ENCODE data around the gene DCUN1D5. TPM values are rescaled to one million over a fixed set of nuclear protein-coding genes. Genes with fewer than 3 reads are reported as not detected.
"Not testable (repeated sequence)": the region's sequence is repeated elsewhere in the genome, so short reads cannot be mapped to it uniquely, and the experiment has no call there.

Gene DCUN1D5
- total RNA-seq, 1 experiment from 2014 or later = 136 TPM

GRCh38 chr11:103067118-103067517 lies 24.8 kb downstream of the DCUN1D5 start:
- in situ Hi-C loops (cut with HindIII; ENCODE audit: low sequenced_read_pairs) = no loop called here

DNA sequence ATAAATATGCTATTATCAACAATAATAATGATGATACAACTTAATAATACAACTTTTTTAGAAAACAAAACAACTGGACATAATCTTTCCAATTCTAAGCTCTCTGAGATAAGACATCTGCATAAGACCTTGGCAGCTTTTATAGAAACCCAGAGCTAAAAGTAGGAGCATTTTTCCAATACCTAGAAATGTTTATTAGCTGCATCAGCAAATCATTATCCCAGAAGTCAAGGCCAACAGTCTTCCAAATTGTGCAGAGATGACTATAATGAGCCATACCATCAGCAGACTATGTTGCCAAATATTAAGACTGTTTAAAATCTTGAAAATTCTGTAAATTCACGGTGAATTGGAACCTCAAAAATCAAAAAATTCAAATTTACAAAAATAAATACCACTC lies 30.3 kb downstream of the DCUN1D5 start:
- no peak for DNase-seq (ENCODE audit: low spot score)
- in situ Hi-C loops (cut with HindIII; ENCODE audit: low sequenced_read_pairs) = no loop called here

More at GRCh38 chr11:103067118-103067517, 24.8 kb downstream of the DCUN1D5 start:
- DNase-seq (ENCODE audit: low spot score) = no peak

GRCh38 chr11:103055221-103055890 lies 36.6 kb downstream of the DCUN1D5 start:
- in situ Hi-C loops (cut with HindIII; ENCODE audit: low sequenced_read_pairs) = no loop called here
- peak; percentile 27 for DNase-seq (ENCODE audit: low spot score)

DNA sequence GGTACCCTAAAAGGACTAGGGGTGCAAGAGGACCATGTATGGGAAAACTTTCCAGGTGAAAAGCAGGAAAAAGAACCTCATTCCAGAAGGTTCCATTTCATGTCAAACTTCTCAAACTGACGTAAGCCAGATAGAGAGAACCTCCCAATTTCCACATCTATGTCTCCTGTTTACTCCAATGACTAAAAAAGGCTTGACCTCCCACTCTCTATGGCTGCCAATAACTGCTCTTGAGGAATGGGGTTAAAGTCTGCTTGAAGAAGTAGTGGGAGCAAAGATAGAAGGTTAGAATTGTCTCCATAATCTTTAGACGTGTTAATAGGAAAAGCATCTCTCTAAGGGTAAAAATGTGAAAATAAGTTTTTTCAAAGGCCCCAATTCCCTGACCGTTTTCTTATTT lies 38.0 kb downstream of the DCUN1D5 start:
- DNase-seq (ENCODE audit: low spot score) = no peak
- in situ Hi-C loops (cut with HindIII; ENCODE audit: low sequenced_read_pairs) = no loop called here

DNA sequence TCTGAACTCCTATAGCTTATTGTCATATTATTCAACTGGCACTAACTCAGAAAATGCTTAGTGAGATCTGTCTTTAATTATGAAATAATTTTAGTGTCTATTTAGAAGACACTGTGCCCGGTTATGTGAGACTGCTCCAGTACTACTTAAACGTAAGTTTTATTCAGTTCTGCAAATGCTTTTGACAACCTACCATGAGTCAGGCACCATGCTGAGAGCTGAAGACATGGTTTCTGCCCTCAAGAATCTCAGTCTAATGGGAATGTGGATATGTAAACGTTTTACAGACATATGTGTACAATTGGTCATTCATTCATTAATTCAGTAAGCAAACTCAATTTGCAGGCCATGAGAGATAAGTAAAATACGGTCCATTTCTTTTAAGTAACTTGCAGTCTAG lies 40.0 kb downstream of the DCUN1D5 start:
- no peak for DNase-seq (ENCODE audit: low spot score)
- in situ Hi-C loops (cut with HindIII; ENCODE audit: low sequenced_read_pairs) = no loop called here

GRCh38 chr11:103051151-103051801 lies 40.7 kb downstream of the DCUN1D5 start:
- in situ Hi-C loops (cut with HindIII; ENCODE audit: low sequenced_read_pairs) = no loop called here
- DNase-seq (ENCODE audit: low spot score) = no peak

DNA sequence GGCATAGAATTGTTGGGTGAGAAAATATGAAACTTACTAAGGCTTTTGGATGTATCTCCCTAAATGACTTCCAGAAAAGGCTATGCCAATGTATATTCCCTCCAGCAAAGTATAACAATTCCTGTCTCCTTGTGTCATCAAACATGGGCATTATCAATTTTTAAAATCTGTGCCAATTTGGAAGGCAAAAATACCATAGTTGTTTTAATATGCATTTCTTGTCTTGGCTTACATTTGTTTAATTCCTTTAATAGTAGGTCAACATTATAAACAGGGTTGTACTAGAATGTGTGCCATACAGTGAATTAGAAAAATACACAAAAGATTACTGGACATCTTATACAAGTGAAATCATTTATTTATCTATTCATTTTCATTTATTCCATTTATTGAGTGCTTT lies 41.6 kb downstream of the DCUN1D5 start:
- in situ Hi-C loops (cut with HindIII; ENCODE audit: low sequenced_read_pairs) = no loop called here
- DNase-seq (ENCODE audit: low spot score) = no peak

GRCh38 chr11:103047837-103048236 lies 44.1 kb downstream of the DCUN1D5 start:
- DNase-seq (ENCODE audit: low spot score) = no peak
- in situ Hi-C loops (cut with HindIII; ENCODE audit: low sequenced_read_pairs) = no loop called here

DNA sequence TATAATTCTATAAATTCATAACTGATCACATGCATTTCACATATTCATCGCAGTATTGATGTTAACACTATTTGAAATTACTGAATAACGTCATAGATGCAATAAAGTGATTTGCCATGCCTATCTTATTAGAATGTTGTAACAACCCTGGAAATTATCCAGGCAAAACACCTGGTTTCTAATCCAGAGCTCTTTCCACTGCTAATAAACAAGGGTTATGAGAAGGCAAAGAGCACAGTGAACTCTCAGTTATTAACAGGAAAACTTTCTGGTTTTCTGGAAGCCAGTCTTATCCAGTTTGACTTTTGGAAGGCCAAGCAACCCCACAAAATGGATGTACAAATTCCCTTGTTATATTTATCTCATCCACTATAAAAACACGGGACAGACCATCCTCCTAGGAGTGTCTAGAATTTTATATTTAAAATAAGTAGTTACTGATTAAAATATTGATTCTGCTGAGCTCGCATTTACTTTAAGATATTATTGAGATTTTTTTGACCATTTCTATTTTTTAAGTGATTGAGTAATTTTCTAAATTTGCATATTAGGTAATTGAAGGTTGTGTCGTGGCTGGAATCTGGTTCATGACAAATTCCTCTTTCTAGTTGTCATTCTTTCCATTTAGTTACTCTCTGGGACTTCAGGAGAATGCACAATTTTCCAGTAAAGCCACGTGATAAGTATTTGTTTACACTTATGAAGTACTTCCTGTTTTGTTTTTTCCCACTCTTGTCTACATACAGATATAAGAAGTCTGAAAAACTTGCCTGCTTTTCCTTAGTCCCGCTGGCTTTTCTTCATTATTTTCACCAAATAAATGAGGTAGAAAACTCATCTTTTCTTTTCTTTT lies 47.9 kb downstream of the DCUN1D5 start:
- in situ Hi-C loops (cut with HindIII; ENCODE audit: low sequenced_read_pairs) = no loop called here

GRCh38 chr11:103042161-103042560 lies 49.8 kb downstream of the DCUN1D5 start:
- DNase-seq (ENCODE audit: low spot score) = no peak
- in situ Hi-C loops (cut with HindIII; ENCODE audit: low sequenced_read_pairs) = no loop called here

More for the DNA sequence above, 47.9 kb downstream of the DCUN1D5 start:
- no peak for DNase-seq (ENCODE audit: low spot score)

GRCh38 chr11:103035791-103036434 lies 56.0 kb downstream of the DCUN1D5 start:
- in situ Hi-C loops (cut with HindIII; ENCODE audit: low sequenced_read_pairs) = no loop called here
- peak; percentile 29 for DNase-seq (ENCODE audit: low spot score)

GRCh38 chr11:103035216-103035615 lies 56.7 kb downstream of the DCUN1D5 start:
- DNase-seq (ENCODE audit: low spot score) = no peak
- in situ Hi-C loops (cut with HindIII; ENCODE audit: low sequenced_read_pairs) = no loop called here

- in situ Hi-C loops (cut with HindIII; ENCODE audit: low sequenced_read_pairs) = no loop called here
- DNase-seq (ENCODE audit: low spot score) = no peak
Measured at GRCh38 chr11:103031834-103032233, 60.1 kb downstream of the DCUN1D5 start.

DNA sequence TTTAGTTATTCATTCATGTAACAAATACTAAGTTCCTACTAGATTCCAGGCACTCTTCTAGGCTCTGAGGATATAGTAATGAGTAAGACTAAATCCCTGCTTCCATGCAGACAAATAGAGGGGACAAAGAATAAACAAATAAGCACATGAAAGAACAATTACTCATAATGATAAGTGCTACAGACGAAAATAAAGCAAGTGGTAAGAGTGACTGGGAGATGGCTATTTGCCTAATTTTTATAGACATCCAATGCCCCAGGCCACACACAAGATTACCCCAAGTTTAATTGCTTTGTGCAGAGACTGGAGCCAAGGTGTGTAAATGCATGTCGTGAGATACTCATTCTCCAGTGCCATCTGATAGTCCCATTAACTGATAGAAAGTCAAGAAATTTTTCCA lies 62.6 kb downstream of the DCUN1D5 start:
- in situ Hi-C loops (cut with HindIII; ENCODE audit: low sequenced_read_pairs) = no loop called here
- no peak for DNase-seq (ENCODE audit: low spot score)

GRCh38 chr11:103028304-103029020 lies 63.5 kb downstream of the DCUN1D5 start:
- in situ Hi-C loops (cut with HindIII; ENCODE audit: low sequenced_read_pairs); DNase-seq (ENCODE audit: low spot score): not testable (repeated sequence)

GRCh38 chr11:103024086-103024485 lies 67.9 kb downstream of the DCUN1D5 start:
- DNase-seq (ENCODE audit: low spot score) = no peak
- in situ Hi-C loops (cut with HindIII; ENCODE audit: low sequenced_read_pairs) = no loop called here

DNA sequence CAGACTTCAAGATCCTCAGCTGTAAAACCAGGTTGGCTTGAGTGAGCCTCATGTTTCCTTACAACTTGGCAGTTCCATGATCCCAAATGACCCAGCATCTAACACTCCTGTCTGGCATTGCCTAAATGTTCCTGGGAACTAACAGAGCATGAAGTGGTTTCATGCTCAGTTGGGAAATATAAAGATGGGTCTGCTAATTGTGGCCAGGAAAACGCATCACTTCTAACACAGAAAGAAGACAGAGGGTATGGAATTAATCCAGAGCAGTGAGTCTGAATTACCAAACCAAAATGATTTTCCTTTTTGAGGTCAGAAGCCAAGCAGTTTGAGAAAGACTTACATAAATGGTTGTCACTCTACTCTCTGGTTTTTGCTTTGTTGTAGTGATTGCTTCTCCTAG lies 75.9 kb downstream of the DCUN1D5 start:
- no peak for DNase-seq (ENCODE audit: low spot score)
- in situ Hi-C loops (cut with HindIII; ENCODE audit: low sequenced_read_pairs) = no loop called here

DNA sequence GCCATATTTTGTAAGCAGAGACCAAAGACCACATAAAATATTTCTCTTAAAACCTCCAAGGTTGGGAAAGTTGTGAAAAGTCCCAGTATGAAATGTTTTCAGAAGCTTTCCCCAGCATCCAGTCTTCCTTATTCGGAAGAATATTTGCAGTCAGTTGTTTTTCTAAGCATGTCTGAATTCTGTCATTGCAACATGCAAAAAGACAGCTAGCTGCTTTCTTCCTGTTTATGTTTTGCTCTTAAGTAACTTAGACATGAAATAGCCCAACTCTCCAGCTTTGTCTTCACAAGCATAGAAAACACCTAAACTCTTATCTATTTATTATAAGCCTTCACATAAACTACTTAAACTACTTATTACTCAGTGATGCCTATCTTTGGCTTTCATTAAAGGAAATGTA lies 78.5 kb downstream of the DCUN1D5 start:
- DNase-seq (ENCODE audit: low spot score) = no peak
- in situ Hi-C loops (cut with HindIII; ENCODE audit: low sequenced_read_pairs) = no loop called here
